ENCODE results near the gene KRTAP15-1. TPM values are rescaled to one million over a fixed set of nuclear protein-coding genes. Genes with fewer than 3 reads are reported as not detected.

Gene KRTAP15-1
- polyA plus RNA-seq, 1 donor from 2014 or later: not detected

DNA sequence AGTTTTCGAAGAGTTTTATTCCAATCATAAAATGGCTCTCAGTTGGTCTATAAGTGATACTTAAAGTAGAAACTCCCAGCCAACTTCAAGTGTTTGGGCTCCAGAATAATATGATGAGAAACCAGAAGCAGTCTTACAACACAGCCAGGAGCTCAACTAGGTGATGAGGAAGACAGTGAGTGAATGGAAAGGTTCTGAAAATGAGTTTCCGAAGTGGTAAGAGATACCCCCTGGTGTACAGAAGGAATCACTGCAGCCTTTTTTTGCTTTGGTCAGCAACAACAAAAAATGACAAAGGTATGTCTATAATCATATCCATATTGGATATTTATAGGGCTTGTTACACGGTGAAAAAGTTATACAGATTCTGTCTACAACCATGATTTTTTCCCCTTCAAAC lies 23.6 kb downstream of the KRTAP15-1 start:
- Mint-ChIP-seq H3K36me3 (no peaks in the 10 kb centered on the region), H3K9me3 (peaks cover 0 to 1% (median 0%) of the 10 kb centered on the region in 3 donors), H3K4me3 (no peak overlapping the region), H3K27ac (no peak overlapping the region), H3K4me1 (no peaks in the 10 kb centered on the region), H3K27me3 (no peaks in the 10 kb centered on the region)

DNA sequence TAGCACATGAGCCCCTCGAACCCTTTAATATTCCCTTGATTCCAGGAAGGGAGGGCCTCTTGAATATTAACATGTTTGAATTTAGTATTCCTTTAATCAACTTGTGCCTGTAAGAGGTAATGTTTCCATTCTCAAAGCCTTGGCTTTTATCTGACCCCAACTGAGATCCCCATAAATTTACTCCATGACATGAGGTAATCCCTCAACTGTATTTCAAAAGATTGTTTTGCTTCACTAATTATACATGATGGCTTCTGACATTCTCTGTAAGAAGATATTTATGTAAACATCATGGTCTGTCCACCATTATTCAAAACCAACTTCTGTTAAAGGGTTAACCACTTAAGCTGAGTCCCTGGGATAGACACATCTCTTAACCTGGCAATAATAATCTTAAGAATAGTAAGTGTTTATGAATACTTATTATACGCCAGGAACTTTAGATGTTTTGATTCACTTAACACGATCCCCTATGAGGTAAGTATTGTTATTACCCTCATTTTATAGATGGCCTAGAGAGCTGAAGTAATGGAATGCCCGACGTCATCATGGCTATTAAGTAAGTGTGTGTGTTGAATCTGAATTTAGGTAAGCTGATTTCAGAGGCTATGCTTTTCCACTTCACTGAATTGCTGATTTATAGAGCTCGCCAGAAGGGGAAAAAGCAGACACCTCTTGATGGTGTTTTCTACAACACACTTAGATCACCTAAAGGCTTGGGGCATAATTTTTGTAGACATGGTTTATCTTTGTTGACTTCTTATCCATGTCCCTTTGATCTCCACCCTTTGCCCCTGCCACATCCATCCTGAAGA lies 29.0 kb downstream of the KRTAP15-1 start:
- Mint-ChIP-seq H3K9me3 (peaks cover 0 to 8% (median 4%) of the 10 kb centered on the region in 3 donors), H3K4me1 (no peaks in the 10 kb centered on the region), H3K4me3 (no peak overlapping the region), H3K36me3 (no peaks in the 10 kb centered on the region), H3K27ac (no peak overlapping the region), H3K27me3 (no peaks in the 10 kb centered on the region)

DNA sequence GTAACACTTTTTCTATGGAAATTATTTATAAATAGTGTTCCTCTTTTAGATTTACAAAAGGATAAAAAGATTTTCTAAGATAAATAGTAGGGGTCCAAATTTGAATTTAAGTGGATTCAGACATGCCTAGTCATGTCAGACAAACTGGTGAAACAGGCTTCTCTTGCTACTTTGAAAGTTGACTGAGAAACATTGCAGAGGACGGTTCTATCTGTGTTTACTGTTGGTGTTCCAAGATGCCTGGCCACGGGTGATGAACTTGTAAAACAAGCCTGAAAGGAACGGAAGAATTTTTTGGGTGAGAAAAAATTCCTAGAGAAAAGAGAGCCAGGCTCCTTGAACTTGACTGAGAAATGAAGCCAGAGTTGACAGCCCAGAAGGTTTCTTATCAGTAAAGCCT lies 37.9 kb downstream of the KRTAP15-1 start:
- Mint-ChIP-seq H3K36me3 (no peaks in the 10 kb centered on the region), H3K27me3 (no peaks in the 10 kb centered on the region), H3K4me3 (no peak overlapping the region), H3K4me1 (no peaks in the 10 kb centered on the region), H3K27ac (no peak overlapping the region), H3K9me3 (peaks cover 0 to 3% (median 0%) of the 10 kb centered on the region in 3 donors)

DNA sequence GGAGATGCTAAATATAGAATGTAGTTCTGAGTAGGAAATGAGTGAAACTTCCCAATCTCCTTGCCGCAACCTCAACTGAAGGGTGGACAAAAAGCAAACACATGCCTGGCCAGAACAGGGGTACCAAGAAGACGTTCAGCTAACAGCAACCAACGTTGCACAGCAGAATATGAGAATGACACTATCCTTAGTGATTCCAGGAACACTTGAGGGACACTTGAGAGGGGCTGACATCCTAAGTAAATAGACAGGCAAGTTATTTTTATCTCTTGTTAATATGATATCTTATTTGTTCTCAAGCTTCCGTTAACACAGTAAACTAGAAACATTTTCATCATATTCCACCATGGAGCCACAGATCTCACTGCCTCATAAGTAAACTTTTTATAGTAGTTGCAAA lies 39.2 kb downstream of the KRTAP15-1 start:
- no peaks in the 10 kb centered on the region for H3K36me3 Mint-ChIP-seq
- H3K27me3 Mint-ChIP-seq: no peaks in the 10 kb centered on the region
- no peak overlapping the region for H3K27ac Mint-ChIP-seq
- H3K9me3 Mint-ChIP-seq: peaks cover 0 to 3% (median 0%) of the 10 kb centered on the region in 3 donors
- no peak overlapping the region for H3K4me3 Mint-ChIP-seq
- H3K4me1 Mint-ChIP-seq: no peaks in the 10 kb centered on the region

DNA sequence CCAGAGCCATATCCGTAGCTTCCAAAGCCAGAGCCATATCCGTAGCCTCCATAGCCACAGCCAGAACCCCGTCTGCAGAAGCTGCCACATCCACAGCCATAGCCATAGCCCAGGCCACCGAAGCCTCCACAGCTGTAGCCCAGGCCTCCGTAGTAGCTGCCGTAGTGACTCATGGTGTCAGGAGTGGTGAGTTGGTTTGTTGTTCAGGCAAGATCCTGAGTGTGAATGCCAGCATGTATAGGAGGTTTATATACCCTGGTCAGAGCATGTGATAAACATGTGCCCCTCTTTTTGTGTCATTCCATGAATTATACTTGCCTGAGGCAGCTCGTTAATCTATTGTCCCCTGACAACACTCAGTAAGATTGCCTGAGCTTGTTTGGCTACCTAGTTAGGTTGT lies 40.1 kb downstream of the KRTAP15-1 start, which contains the start of gene KRTAP19-1:
Gene KRTAP19-1, minus strand, starts transcription at position 223 of the 400 bp plus-strand sequence. Its CDS starts 50 bp downstream, at position 173.
- Mint-ChIP-seq H3K9me3 (peaks cover 0 to 3% (median 3%) of the 10 kb centered on the region in 3 donors), H3K36me3 (no peaks in the 10 kb centered on the region), H3K4me3 (no peak within 1 kb of the TSS), H3K27me3 (no peaks in the 10 kb centered on the region), H3K27ac (no peak within 1 kb of the TSS), H3K4me1 (no peaks in the 10 kb centered on the region)

DNA sequence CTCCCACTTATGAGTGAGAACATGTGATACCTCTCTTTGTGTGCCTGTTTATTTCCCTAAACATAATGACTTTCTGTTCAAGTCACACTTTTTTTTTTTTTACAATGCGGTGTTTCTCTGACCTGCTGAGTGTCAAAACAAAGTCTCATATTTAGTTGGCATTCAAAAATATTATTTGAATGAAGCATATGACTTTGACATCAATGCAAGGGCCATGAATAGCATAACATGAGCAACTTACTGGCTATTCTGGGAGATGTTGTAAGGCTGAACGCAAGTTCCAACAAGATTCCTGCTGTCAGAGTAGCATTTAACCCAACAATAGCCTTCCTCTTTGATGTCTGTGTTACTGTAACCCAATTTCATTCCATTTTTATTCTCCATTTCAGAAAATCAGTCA lies 42.1 kb downstream of the KRTAP15-1 start:
- Mint-ChIP-seq H3K4me3 (no peak overlapping the region), H3K9me3 (peaks cover 1 to 17% (median 6%) of the 10 kb centered on the region in 3 donors), H3K27ac (no peak overlapping the region), H3K4me1 (no peaks in the 10 kb centered on the region), H3K36me3 (no peaks in the 10 kb centered on the region), H3K27me3 (no peaks in the 10 kb centered on the region)

DNA sequence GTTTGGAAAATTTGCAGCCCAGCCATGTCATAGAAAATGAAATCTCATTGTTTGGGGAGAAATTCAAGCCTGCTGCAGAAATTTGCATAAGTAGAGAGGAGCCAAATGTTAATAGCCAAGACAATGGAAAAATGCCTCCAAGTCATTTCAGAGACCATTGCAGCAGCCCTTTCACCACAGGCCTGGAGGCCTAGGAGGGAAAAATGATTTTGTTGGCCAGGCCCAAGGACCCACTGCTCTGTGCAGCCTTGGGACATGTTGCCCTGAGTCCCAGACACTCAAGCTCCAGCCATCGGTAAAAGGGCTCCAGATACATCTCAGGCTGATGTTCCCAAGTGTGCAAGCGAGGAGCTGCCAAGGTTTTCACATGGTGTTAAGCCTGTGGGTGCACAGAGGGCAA lies 46.1 kb downstream of the KRTAP15-1 start:
- Mint-ChIP-seq H3K27me3 (no peaks in the 10 kb centered on the region), H3K4me1 (no peaks in the 10 kb centered on the region), H3K27ac (no peak overlapping the region), H3K36me3 (no peaks in the 10 kb centered on the region), H3K9me3 (peaks cover 3 to 25% (median 5%) of the 10 kb centered on the region in 3 donors), H3K4me3 (no peak overlapping the region)

DNA sequence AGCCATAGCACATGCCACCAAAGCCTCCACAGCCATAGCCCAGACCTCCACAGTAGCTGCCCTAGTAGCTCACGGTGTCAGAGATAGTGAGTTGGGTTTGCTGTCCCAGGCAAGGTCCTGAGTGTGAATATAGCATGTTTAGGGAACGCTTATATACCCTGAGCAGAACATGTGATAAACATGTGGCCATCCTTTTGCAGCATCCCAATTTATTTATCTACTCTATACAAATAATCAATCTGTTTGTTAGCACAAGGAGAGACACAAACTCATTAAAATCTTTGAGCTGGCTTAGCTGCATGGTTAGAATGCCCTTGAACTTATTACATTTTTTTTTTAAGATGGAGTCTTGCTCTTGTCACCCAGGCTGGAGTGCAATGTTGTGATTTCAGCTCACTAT lies 47.3 kb downstream of the KRTAP15-1 start, which contains the start of gene KRTAP19-2:
Gene KRTAP19-2, minus strand, starts transcription at position 101 of the 400 bp plus-strand sequence. Its CDS starts 88 bp downstream, at position 13.
- Mint-ChIP-seq H3K27me3 (no peaks in the 10 kb centered on the region), H3K4me3 (no peak within 1 kb of the TSS), H3K36me3 (no peaks in the 10 kb centered on the region), H3K27ac (no peak within 1 kb of the TSS), H3K4me1 (no peaks in the 10 kb centered on the region), H3K9me3 (peaks cover 3 to 25% (median 5%) of the 10 kb centered on the region in 3 donors)

Other genes starting within 250 kb of the KRTAP15-1 start
- gene CLDN8, start 224.2 kb upstream of the KRTAP15-1 start, polyA plus RNA-seq: not detected
- not detected for gene KRTAP24-1, start 157.3 kb upstream of the KRTAP15-1 start, polyA plus RNA-seq
- gene KRTAP25-1, start 150.8 kb upstream of the KRTAP15-1 start, polyA plus RNA-seq: not detected
- not detected for gene KRTAP26-1, start 120.0 kb upstream of the KRTAP15-1 start, polyA plus RNA-seq
- not detected for gene KRTAP27-1, start 102.6 kb upstream of the KRTAP15-1 start, polyA plus RNA-seq
- not detected for gene KRTAP23-1, start 91.7 kb upstream of the KRTAP15-1 start, polyA plus RNA-seq
- not detected for gene KRTAP13-2, start 68.0 kb upstream of the KRTAP15-1 start, polyA plus RNA-seq
- not detected for gene KRTAP13-1, start 44.2 kb upstream of the KRTAP15-1 start, polyA plus RNA-seq
- gene KRTAP13-3, start 14.3 kb upstream of the KRTAP15-1 start, polyA plus RNA-seq: not detected
- gene KRTAP13-4, start 10.1 kb upstream of the KRTAP15-1 start, polyA plus RNA-seq: not detected
- not detected for gene KRTAP19-1, start 40.1 kb downstream of the KRTAP15-1 start, polyA plus RNA-seq
- gene KRTAP19-2, start 47.2 kb downstream of the KRTAP15-1 start, polyA plus RNA-seq: not detected
- not detected for gene KRTAP19-3, start 51.7 kb downstream of the KRTAP15-1 start, polyA plus RNA-seq
- not detected for gene KRTAP19-4, start 56.9 kb downstream of the KRTAP15-1 start, polyA plus RNA-seq
- not detected for gene KRTAP19-5, start 61.9 kb downstream of the KRTAP15-1 start, polyA plus RNA-seq
- gene KRTAP19-6, start 101.6 kb downstream of the KRTAP15-1 start, polyA plus RNA-seq: not detected
- gene KRTAP19-7, start 121.0 kb downstream of the KRTAP15-1 start, polyA plus RNA-seq: not detected
- not detected for gene KRTAP22-2, start 150.1 kb downstream of the KRTAP15-1 start, polyA plus RNA-seq
- gene KRTAP6-3, start 152.2 kb downstream of the KRTAP15-1 start, polyA plus RNA-seq: not detected
- gene KRTAP6-2, start 158.6 kb downstream of the KRTAP15-1 start, polyA plus RNA-seq: not detected
- not detected for gene KRTAP22-1, start 160.8 kb downstream of the KRTAP15-1 start, polyA plus RNA-seq
- not detected for gene KRTAP6-1, start 173.7 kb downstream of the KRTAP15-1 start, polyA plus RNA-seq
- not detected for gene KRTAP20-1, start 176.2 kb downstream of the KRTAP15-1 start, polyA plus RNA-seq
- not detected for gene KRTAP20-4, start 180.4 kb downstream of the KRTAP15-1 start, polyA plus RNA-seq
- not detected for gene KRTAP20-2, start 194.9 kb downstream of the KRTAP15-1 start, polyA plus RNA-seq
- not detected for gene KRTAP20-3, start 202.6 kb downstream of the KRTAP15-1 start, polyA plus RNA-seq

All from IgD-negative memory B cell (primary cell).